A673 (cell line): ENCODE data around the gene VPS33A. TPM values are rescaled to one million over a fixed set of nuclear protein-coding genes. Genes with fewer than 3 reads are reported as not detected.

Source experiments
- BruUV-seq: library from RNA; stranded (reverse); fragments of 400-500 nt; replicated peaks from 2 replicates; lab custom pipeline; 2021; lab: Mats Ljungman, UMichigan
- CTCF ChIA-PET: fragments of 300-600 bp; sonication (Branson Sonifier 250); formaldehyde crosslinking; loops from one replicate; lab custom pipeline; 2022; ENCODE audit warnings: antibody characterized with exemption; lab: Charles Lee
- POLR2A ChIA-PET: fragments of 300-600 bp; sonication (Branson Sonifier 250); formaldehyde crosslinking; loops from one replicate; lab custom pipeline; 2022; ENCODE audit warnings: antibody characterized with exemption; ENCODE audit not compliant: low non-redundant PET; lab: Charles Lee
- DNase-seq: peaks from one replicate; pipeline ENCODE4 v3.0.0-alpha.2; 2015; ENCODE audit warnings: low spot score
- H3K27ac ChIP-seq: fragments of 200-600 bp; sonication (generic); 2 replicates; pipeline ENCODE4 v1.5.1; 2016; ENCODE audit warnings: mixed run types, low read depth, mild to moderate bottlenecking, mixed read lengths, antibody characterized with exemption, low read length; ENCODE audit not compliant: poor library complexity, severe bottlenecking
- H3K27me3 ChIP-seq: fragments of 200-600 bp; sonication (generic); replicated peaks from 2 replicates; pipeline ENCODE4 v1.6.1; 2017; ENCODE audit warnings: mixed run types, low read depth, mild to moderate bottlenecking, mixed read lengths, antibody characterized with exemption, low read length; ENCODE audit not compliant: insufficient read depth, poor library complexity
- H3K36me3 ChIP-seq: fragments of 200-600 bp; sonication (generic); 2 replicates; pipeline ENCODE4 v1.6.1; 2016; ENCODE audit warnings: mixed run types, mild to moderate bottlenecking, mixed read lengths, antibody characterized with exemption, low read length; ENCODE audit not compliant: insufficient read depth, poor library complexity, severe bottlenecking
- H3K4me1 ChIP-seq: fragments of 200-600 bp; sonication (generic); 2 replicates; pipeline ENCODE4 v1.6.1; 2017; ENCODE audit warnings: mixed run types, mild to moderate bottlenecking, mixed read lengths, antibody characterized with exemption, low read length; ENCODE audit not compliant: insufficient read depth, poor library complexity, severe bottlenecking
- H3K4me3 ChIP-seq: fragments of 200-600 bp; sonication (generic); 2 replicates; pipeline ENCODE4 v1.5.1; 2016; ENCODE audit warnings: low read depth, mixed run types, mild to moderate bottlenecking, mixed read lengths, low read length; ENCODE audit not compliant: poor library complexity, severe bottlenecking
- H3K9me3 ChIP-seq: fragments of 200-600 bp; sonication (generic); 2 replicates; pipeline ENCODE4 v1.6.1; 2016; ENCODE audit warnings: mixed run types, low read depth, mild to moderate bottlenecking, mixed read lengths, antibody characterized with exemption, low read length; ENCODE audit not compliant: poor library complexity, severe bottlenecking
- EZH2 ChIP-seq: fragments of 200-600 bp; sonication (generic); IDR thresholded peaks from 2 replicates; pipeline ENCODE4 v1.6.1; 2017; ENCODE audit warnings: borderline replicate concordance, low read depth, mild to moderate bottlenecking, mixed read lengths, antibody characterized with exemption, low read length; ENCODE audit not compliant: poor library complexity, severe bottlenecking
- intact Hi-C: fragments of 100-400 bp; cut with micrococcal nuclease; formaldehyde crosslinking; loops from one replicate; pipeline ENCODE4 v1.10.0; 2022; ENCODE audit not compliant: unreplicated experiment
- total RNA-seq: library from RNA; stranded (reverse); gene quantifications from 2 replicates; pipeline ENCODE4 v1.2.3, GENCODE V29; 2021
- TF ChIP-seq, protein P1 (sequence below): fragments of 300-800, 200-600 bp; sonication (generic); conservative IDR thresholded peaks from 2 replicates; pipeline ENCODE4 v1.5.1; 2017; ENCODE audit warnings: low read depth, mild to moderate bottlenecking, antibody characterized with exemption, low read length, moderate library complexity, mixed read lengths

The VPS33A gene
- total RNA-seq, 1 experiment from 2014 or later: 35.3 TPM

DNA sequence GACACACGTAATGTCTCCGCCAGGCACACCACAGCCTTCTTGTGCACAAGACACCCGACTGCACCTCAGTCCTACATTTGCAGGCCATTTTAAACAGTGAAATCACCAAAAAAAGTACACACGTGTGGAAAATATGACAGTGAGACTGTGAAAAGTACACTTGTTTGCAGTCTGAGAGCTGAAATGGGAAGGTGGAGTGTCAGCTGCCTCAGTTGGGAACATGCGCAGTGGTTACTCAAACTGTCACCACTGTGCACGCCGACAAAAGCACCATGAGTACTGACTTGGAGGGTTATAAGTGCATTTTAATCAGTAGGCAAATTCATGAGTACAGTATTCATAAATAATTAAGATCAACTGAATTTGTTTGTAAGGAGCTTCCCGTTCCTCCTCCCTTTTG lies 15.8 kb downstream of the VPS33A start:
- POLR2A ChIA-PET: no interaction called here
- intact Hi-C loops: no loop called here
- CTCF ChIA-PET: no interaction called here
- Histone ChIP-seq H3K4me3 (no peak overlapping the region), H3K9me3 (no peaks in the 10 kb centered on the region), H3K27me3 (no peaks in the 10 kb centered on the region), H3K36me3 (no peaks in the 10 kb centered on the region), H3K4me1 (no peaks in the 10 kb centered on the region), H3K27ac (no peak overlapping the region)
- BruUV-seq: no TSS peak
- no peak for DNase-seq
- no peak for TF ChIP-seq EZH2
- TF ChIP-seq, protein P1, sequence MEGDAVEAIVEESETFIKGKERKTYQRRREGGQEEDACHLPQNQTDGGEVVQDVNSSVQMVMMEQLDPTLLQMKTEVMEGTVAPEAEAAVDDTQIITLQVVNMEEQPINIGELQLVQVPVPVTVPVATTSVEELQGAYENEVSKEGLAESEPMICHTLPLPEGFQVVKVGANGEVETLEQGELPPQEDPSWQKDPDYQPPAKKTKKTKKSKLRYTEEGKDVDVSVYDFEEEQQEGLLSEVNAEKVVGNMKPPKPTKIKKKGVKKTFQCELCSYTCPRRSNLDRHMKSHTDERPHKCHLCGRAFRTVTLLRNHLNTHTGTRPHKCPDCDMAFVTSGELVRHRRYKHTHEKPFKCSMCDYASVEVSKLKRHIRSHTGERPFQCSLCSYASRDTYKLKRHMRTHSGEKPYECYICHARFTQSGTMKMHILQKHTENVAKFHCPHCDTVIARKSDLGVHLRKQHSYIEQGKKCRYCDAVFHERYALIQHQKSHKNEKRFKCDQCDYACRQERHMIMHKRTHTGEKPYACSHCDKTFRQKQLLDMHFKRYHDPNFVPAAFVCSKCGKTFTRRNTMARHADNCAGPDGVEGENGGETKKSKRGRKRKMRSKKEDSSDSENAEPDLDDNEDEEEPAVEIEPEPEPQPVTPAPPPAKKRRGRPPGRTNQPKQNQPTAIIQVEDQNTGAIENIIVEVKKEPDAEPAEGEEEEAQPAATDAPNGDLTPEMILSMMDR: no peak

- Histone ChIP-seq H3K9me3 (no peaks in the 10 kb centered on the region), H3K4me1 (no peaks in the 10 kb centered on the region), H3K4me3 (no peak overlapping the region), H3K27me3 (no peaks in the 10 kb centered on the region), H3K36me3 (no peaks in the 10 kb centered on the region), H3K27ac (no peak overlapping the region)
- BruUV-seq: no TSS peak
- no peak for TF ChIP-seq EZH2
- TF ChIP-seq, protein P1: no peak
- CTCF ChIA-PET: no interaction called here
- POLR2A ChIA-PET: interaction anchor here (0.5 kb wide), 1 partner anchor 70 kb away, joined by 5 read pairs; no protein-coding TSS in a partner anchor
- DNase-seq: no peak
- intact Hi-C loops: no loop called here
These were observed 16.2 kb downstream of the VPS33A start for GRCh38 chr12:122250047-122250446.

- no peaks in the 10 kb centered on the region for H3K36me3 ChIP-seq
- no peaks in the 10 kb centered on the region for H3K4me1 ChIP-seq
- no peaks in the 10 kb centered on the region for H3K9me3 ChIP-seq
- no peak for TF ChIP-seq EZH2
- TF ChIP-seq, protein P1: no peak
- intact Hi-C loops: no loop called here
- no peak for DNase-seq
- POLR2A ChIA-PET: no interaction called here
- no peak overlapping the region for H3K27ac ChIP-seq
- BruUV-seq: no TSS peak
- H3K4me3 ChIP-seq: no peak overlapping the region
- H3K27me3 ChIP-seq: no peaks in the 10 kb centered on the region
- CTCF ChIA-PET: no interaction called here
These were observed 20.7 kb downstream of the VPS33A start for GRCh38 chr12:122245553-122245952.
